ENCODE measurements around the gene TEAD1.

DNA sequence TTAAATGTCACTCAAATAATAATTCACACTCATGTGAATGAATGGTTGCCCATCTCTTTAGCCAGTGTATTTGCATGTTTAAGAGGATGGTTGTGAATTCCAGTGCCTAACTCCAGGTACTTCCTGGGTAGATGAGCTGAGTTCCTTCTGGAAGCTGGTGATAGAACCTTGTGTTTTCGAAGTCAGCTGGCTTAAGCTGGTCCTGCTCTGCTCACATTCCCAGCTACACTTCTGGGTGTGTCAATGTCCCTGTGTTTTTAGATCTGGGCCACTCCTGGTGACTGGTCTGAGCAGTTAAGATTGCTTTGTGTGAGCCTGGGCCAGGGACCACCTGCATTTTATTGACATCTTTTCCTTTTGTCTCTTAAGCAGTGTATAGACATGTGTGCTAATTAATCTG, 10.6 kb downstream of the TEAD1 start:
- TF ChIP-seq EZH2 (IDR thresholded peaks at IDR 0.05; ENCODE audit: borderline replicate concordance, insufficient read depth, low read length, poor library complexity, severe bottlenecking) (no peak), SMC3 (conservative IDR thresholded peaks at IDR 0.05; ENCODE audit: poor library complexity) (no peak), POLR2AphosphoS5 (IDR thresholded peaks at IDR 0.05) (no peak), TAF1 (IDR thresholded peaks at IDR 0.05; ENCODE audit: low read depth) (no peak), RAD21 (conservative IDR thresholded peaks at IDR 0.05) (no peak)
- TF ChIP-seq, protein P1, sequence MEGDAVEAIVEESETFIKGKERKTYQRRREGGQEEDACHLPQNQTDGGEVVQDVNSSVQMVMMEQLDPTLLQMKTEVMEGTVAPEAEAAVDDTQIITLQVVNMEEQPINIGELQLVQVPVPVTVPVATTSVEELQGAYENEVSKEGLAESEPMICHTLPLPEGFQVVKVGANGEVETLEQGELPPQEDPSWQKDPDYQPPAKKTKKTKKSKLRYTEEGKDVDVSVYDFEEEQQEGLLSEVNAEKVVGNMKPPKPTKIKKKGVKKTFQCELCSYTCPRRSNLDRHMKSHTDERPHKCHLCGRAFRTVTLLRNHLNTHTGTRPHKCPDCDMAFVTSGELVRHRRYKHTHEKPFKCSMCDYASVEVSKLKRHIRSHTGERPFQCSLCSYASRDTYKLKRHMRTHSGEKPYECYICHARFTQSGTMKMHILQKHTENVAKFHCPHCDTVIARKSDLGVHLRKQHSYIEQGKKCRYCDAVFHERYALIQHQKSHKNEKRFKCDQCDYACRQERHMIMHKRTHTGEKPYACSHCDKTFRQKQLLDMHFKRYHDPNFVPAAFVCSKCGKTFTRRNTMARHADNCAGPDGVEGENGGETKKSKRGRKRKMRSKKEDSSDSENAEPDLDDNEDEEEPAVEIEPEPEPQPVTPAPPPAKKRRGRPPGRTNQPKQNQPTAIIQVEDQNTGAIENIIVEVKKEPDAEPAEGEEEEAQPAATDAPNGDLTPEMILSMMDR (IDR thresholded peaks at IDR 0.05; ENCODE audit: poor library complexity, severe bottlenecking) = no peak

Measured in neural cell (in vitro differentiated cells).